ENCODE data around the gene RDH16.
"Not testable (repeated sequence)": the region's sequence is repeated elsewhere in the genome, so short reads cannot be mapped to it uniquely, and the experiment has no call there.

Gene RDH16

DNA sequence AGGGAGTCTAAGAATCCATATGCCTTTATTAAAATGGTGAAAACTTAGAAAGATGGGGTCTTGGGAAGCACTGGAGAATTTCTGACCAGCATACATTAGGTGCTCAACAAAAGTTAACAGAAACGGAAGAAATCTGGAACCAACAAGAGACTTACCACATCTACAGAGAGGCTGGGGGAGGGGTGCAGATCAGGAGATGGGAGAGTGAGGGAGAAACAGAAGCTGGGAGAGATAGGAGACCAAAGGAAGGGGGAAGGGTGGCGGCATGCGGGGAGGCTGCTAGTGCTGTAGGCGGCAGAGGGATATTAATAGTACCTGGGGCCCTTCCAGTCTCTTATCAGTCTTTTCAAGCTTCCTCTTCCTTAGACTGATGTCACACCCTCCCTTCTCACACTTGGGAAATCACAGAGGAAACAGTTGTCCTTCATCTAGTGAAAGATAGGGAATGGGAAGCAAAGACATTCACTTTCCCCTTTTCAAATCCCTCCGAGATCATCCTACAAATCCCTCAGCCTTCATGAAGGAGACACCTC, 30.9 kb upstream of the RDH16 start:
- no peak for DNase-seq

GRCh38 chr12:56987551-56988053, 30.2 kb upstream of the RDH16 start:
- DNase-seq, result peak; percentile 68

GRCh38 chr12:56987011-56987410, 29.6 kb upstream of the RDH16 start:
- DNase-seq, result no peak

GRCh38 chr12:56985714-56986113, 28.3 kb upstream of the RDH16 start:
- DNase-seq, result not testable (repeated sequence)

- no peak for DNase-seq
Observed at GRCh38 chr12:56983386-56983785, 26.0 kb upstream of the RDH16 start.

GRCh38 chr12:56982578-56983236, 25.3 kb upstream of the RDH16 start:
- DNase-seq, result not testable (repeated sequence)

- DNase-seq, result no peak
Observed at GRCh38 chr12:56980941-56981530, 23.6 kb upstream of the RDH16 start.

DNA sequence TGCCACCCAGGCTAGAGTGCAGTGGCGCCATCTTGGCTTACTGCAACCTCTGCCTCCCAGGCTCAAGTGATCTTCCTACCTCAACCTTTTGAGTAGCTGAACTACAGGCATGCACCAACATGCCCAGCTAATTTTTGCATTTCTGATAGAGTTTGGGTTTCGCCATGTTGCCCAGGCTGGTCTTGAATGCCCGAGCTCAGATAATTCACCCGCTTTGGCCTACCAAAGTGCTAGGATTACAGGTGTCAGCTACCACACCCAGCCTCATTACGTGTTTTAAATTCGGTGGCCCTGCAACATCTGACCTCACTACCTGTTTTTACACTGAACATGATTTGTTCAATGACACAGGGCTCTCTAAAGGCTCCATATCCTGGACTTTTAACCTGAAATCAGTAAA, 22.9 kb upstream of the RDH16 start:
- DNase-seq, result no peak

GRCh38 chr12:56979628-56980027, 22.2 kb upstream of the RDH16 start:
- DNase-seq, result no peak

- no peak for DNase-seq
Observed at GRCh38 chr12:56978397-56979138, 21.2 kb upstream of the RDH16 start.

DNA sequence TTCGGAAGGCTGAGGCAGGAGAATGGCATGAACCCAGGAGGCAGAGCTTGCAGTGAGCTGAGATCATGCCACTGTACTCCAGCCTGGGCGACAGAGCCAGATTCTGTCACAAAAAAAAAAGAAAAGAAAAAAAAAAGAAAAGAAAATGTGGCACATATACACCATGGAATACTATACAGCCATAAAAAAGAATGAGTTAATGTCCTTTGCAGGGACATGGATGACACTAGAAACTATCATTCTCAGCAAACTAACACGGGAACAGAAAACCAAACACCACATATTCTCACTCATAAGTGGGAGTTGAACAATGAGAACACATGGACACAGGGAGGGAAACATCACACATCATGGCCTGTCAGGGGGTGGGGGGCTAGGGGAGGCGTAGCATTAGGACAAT, 20.0 kb upstream of the RDH16 start:
- DNase-seq, result not testable (repeated sequence)

GRCh38 chr12:56974224-56974623, 16.8 kb upstream of the RDH16 start:
- not testable (repeated sequence) for DNase-seq

- DNase-seq, result not testable (repeated sequence)
Observed at GRCh38 chr12:56968910-56969309, 11.5 kb upstream of the RDH16 start.

DNA sequence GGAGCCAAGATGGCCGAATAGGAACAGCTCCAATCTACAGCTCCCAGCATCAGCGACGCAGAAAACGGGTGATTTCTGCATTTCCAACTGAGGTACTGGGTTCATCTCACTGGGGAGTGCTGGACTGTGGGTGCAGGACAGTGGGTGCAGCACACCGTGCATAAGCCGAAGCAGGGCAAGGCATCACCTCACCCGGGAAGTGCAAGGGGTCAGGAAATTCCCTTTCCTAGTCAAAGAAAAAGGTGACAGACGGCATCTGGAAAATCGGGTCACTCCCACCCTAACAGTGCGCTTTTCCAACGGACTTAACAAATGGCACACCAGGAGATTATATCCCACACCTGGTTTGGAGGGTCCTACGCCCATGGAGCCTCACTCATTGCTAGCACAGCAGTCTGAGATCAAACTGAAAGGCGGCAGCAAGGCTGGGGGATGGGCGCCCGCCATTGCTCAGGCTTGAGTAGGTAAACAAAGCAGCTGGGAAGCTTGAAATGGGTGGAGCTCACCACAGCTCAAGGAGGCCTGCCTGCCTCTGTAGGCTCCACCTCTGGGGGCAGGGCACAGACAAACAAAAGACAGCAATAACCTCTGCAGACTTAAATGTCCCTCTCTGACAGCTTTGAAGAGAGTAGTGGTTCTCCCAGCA, 8.7 kb upstream of the RDH16 start:
- DNase-seq, result not testable (repeated sequence)

- not testable (repeated sequence) for DNase-seq
Observed at GRCh38 chr12:56965124-56965523, 7.7 kb upstream of the RDH16 start.

DNA sequence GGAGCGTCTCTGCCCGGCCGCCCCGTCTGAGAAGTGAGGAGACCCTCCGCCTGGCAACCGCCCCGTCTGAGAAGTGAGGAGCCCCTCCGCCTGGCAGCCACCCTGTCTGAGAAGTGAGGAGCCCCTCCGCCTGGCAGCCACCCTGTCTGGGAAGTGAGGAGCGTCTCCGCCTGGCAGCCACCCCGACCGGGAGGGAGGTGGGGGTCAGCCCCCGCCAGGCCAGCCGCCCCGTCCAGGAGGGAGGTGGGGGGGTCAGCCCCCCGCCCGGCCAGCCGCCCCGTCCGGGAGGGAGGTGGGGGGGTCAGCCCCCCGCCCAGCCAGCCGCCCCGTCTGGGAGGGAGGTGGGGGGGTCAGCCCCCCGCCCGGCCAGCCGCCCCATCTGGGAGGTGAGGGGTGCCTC, 6.1 kb upstream of the RDH16 start:
- DNase-seq, result not testable (repeated sequence)

- DNase-seq, result not testable (repeated sequence)
Observed at GRCh38 chr12:56962247-56962646, 4.8 kb upstream of the RDH16 start.

DNA sequence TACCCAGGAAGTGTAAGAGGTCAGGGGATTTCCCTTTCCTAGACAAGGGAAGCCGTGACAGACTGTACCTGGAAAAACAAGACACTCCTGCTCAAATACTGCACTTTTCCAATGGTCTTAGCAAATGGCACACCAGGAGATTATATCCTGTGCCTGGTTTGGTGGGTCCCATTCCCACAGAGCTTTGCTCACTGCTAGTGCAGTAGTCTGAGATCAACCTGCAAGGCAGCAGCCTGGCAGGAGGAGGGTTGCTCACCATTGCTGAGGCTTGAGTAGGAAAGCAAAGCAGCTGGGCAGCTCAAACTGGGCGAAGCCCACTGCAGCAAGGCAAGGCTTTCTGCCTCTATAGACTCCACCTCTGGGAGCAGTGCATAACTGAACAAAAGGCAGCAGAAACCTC, 1.0 kb upstream of the RDH16 start:
- DNase-seq, result no peak

DNA sequence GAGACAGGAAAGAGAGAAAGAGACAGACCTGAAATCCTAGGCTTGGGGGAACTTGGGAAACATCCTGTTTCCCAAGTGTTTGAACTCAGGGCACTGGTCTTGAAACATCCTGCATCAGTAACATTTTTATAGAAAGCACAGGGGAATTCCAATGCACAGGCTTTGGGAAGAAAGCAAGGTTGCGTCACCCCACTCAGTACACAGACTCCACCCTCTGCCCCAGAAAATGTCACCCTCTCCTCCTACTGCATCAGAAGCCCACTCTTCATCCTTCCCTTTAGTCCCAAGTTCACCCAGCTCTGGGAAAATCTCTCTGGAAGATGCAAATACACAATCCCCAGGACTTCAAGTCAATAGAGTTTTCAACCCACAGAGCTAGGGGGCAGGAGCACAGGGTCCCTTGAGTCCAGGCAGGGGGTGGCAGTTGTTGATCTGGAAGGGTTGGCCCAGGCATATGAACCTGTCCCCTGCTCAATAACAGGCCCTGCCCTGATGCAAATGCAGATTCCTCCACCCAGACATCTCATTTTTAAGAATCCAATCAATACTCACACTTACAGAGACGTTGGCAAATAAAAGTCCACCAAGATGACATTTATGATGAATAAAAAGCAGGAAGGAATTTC, 1.7 kb downstream of the RDH16 start:
- DNase-seq, result no peak

GRCh38 chr12:56954958-56955355, 2.5 kb downstream of the RDH16 start:
- no peak for DNase-seq

DNA sequence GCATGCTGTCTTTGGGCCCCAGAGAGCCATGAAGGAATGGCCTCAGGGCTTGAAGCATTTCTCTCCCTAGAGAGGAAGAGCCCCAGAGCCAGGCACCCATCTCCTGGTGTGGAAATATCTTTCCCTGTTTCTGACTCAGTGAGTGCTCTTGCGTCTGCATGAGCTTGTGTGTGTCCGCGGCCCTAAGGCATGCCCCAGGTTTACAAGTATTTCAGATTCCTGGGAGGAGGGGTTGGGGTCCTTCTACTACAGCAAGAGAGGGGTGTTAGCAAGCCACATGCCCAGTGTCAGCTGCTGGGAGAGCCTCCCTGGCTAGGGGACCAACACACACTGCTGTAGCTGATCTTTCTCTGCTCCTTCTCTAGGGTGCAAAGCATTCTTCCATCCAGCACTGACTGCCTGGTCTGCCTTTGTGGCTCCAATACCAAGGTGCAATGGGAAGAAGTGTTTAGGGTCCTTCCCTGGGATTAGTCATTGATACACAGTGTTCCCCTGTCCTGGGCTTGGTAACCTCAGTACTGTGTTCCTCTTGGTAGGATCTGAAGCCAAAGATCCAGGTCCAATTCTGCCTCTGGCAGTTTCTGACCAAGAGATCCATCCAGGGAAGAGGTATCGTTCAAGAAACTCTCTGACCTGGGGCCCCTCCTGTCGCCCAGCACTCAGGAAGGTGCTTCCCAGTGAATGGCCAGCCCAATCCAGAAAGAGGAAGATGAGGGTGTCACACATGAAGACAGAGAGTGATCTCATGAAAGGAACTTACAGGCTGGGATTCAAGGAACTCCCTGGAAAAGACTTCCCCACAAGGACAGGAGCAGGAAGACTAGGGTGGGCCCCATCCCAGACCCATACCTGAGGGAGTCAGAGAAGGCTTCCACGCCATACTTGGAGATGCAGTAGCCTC, 3.1 kb downstream of the RDH16 start:
- DNase-seq, result no peak

DNA sequence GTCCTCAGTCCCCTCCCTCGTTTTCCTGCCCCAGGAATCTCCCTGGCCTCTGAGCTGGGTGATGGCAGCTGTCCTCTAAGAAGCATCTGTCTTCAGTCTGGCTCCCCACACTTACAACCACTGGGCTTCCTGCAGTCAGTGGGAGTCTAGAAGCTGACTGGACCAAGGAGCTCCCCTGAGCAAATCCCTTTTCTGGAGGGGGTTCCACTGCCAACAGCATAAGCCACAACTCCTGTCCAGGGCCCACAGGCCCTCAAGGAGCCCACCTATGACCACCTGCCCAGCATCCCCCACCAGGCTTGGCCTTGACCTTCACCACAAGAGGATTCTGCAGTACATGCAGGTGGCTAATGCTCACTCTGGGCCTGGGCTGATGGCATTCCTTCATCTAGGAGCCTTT, 4.1 kb downstream of the RDH16 start:
- no peak for DNase-seq
